ENCODE measurements around the gene WAS.

- TF ChIP-seq, protein P1, sequence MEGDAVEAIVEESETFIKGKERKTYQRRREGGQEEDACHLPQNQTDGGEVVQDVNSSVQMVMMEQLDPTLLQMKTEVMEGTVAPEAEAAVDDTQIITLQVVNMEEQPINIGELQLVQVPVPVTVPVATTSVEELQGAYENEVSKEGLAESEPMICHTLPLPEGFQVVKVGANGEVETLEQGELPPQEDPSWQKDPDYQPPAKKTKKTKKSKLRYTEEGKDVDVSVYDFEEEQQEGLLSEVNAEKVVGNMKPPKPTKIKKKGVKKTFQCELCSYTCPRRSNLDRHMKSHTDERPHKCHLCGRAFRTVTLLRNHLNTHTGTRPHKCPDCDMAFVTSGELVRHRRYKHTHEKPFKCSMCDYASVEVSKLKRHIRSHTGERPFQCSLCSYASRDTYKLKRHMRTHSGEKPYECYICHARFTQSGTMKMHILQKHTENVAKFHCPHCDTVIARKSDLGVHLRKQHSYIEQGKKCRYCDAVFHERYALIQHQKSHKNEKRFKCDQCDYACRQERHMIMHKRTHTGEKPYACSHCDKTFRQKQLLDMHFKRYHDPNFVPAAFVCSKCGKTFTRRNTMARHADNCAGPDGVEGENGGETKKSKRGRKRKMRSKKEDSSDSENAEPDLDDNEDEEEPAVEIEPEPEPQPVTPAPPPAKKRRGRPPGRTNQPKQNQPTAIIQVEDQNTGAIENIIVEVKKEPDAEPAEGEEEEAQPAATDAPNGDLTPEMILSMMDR (IDR thresholded peaks at IDR 0.05) = no peak
- TF ChIP-seq POLR2A (IDR thresholded peaks at IDR 0.05) = no peak
Observed at GRCh38 chrX:48705871-48706270, 22.3 kb downstream of the WAS start.
